Osteoblast (primary cell): ENCODE data around the gene STK32A. TPM values are rescaled to one million over a fixed set of nuclear protein-coding genes. Genes with fewer than 3 reads are reported as not detected.

Source experiments
- DNase-seq: peaks from one replicate; pipeline ENCODE4 v3.0.0; 2011; ENCODE audit warnings: low spot score, mixed read lengths; ENCODE audit not compliant: insufficient read length; ENCODE audit errors: missing footprints
- H2AFZ ChIP-seq: 2 replicates; pipeline ENCODE4 v1.6.0; 2011; ENCODE audit warnings: mild to moderate bottlenecking, low read length
- H3K27ac ChIP-seq: 2 replicates; pipeline ENCODE4 v1.5.1; 2011; ENCODE audit warnings: mild to moderate bottlenecking, low read depth, low read length, moderate library complexity
- H3K27me3 ChIP-seq: 2 replicates; pipeline ENCODE4 v1.6.0; 2012; ENCODE audit warnings: mild to moderate bottlenecking, control low read depth, inconsistent platforms, low read length, moderate library complexity; ENCODE audit not compliant: insufficient read depth
- H3K36me3 ChIP-seq: 2 replicates; pipeline ENCODE4 v1.5.1; 2011; ENCODE audit warnings: mild to moderate bottlenecking, low read length, control low read depth, moderate library complexity; ENCODE audit not compliant: insufficient read depth
- H3K4me1 ChIP-seq: 2 replicates; pipeline ENCODE4 v1.5.1; 2011; ENCODE audit warnings: mild to moderate bottlenecking, low read length, control low read depth, moderate library complexity; ENCODE audit not compliant: insufficient read depth
- H3K4me2 ChIP-seq: 2 replicates; pipeline ENCODE4 v1.6.0; 2011; ENCODE audit warnings: mild to moderate bottlenecking, low read length; ENCODE audit not compliant: insufficient read depth
- H3K4me3 ChIP-seq: fragments of 200-600 bp; sonication (generic); 3 replicates; pipeline ENCODE4 v1.5.1; 2012; ENCODE audit warnings: mild to moderate bottlenecking, low read length, inconsistent platforms; ENCODE audit not compliant: insufficient read depth
- H3K79me2 ChIP-seq: 2 replicates; pipeline ENCODE4 v1.6.0; 2012; ENCODE audit warnings: mild to moderate bottlenecking, low read length, control low read depth, inconsistent platforms; ENCODE audit not compliant: insufficient read depth
- H3K9me3 ChIP-seq: 2 replicates; pipeline ENCODE4 v1.5.1; 2011; ENCODE audit warnings: low read depth, low read length, control low read depth
- H4K20me1 ChIP-seq: 2 replicates; pipeline ENCODE4 v1.6.0; 2012; ENCODE audit warnings: mild to moderate bottlenecking, low read length, control low read depth; ENCODE audit not compliant: insufficient read depth
- total RNA-seq: library from RNA; depleted of rRNA; stranded (reverse); fragments of >200 nt; gene quantifications from 2 replicates; pipeline ENCODE4 v1.2.3, GENCODE V29; 2012
- TF ChIP-seq, protein P1 (sequence below): IDR thresholded peaks from 2 replicates; pipeline ENCODE4 v1.5.1; 2011; ENCODE audit warnings: mild to moderate bottlenecking, low read depth, low read length, moderate library complexity; ENCODE audit errors: extremely low read depth

STK32A gene
- total RNA-seq, 1 donor: 1.8 TPM

DNA sequence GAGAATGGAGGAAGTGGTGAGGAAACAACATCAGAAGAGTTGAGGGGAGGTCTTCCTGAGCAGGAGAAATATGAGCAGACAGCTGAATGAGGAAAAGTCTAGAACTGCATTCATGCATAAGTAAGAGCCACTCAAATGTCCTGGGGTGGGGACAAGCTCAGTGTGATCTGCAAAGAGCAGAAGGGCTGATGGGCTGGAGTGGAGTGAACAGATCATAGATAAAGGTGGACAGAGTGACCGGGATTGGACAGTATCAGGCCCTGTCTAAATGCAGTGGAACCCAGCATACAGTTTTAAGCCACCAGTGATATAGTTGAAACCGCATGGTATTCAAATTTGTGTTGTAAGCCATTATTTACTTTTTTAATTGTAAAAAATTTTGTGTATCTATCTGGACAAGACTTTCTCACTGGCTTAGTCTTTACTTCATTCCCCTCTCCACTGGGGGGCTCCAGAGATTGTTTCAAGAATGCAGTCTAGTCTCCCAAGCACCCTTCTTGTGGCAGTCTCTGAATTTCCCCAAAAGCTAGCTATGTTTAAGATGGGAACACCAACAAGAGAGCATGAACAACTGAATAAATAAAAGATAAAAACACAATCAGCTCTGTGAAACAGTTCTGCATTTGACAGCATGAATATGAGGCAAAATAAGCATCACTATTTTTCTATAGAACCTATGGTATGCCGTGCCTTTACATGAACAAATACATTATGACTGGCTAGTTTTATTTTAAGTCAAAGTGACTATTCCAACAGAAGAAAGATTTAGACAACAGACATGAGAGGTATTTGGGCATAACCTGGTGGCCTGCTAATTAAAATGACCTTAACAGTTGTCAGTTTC, 10.7 kb upstream of the STK32A start:
- Histone ChIP-seq H4K20me1 (no peaks in the 10 kb centered on the region), H3K27me3 (peaks cover 3% of the 10 kb centered on the region), H3K4me3 (no peak overlapping the region), H3K27ac (no peak overlapping the region), H2AFZ (no peak overlapping the region), H3K9me3 (no peaks in the 10 kb centered on the region), H3K4me2 (no peak overlapping the region), H3K4me1 (no peaks in the 10 kb centered on the region), H3K36me3 (no peaks in the 10 kb centered on the region), H3K79me2 (no peaks in the 10 kb centered on the region)
- TF ChIP-seq, protein P1, sequence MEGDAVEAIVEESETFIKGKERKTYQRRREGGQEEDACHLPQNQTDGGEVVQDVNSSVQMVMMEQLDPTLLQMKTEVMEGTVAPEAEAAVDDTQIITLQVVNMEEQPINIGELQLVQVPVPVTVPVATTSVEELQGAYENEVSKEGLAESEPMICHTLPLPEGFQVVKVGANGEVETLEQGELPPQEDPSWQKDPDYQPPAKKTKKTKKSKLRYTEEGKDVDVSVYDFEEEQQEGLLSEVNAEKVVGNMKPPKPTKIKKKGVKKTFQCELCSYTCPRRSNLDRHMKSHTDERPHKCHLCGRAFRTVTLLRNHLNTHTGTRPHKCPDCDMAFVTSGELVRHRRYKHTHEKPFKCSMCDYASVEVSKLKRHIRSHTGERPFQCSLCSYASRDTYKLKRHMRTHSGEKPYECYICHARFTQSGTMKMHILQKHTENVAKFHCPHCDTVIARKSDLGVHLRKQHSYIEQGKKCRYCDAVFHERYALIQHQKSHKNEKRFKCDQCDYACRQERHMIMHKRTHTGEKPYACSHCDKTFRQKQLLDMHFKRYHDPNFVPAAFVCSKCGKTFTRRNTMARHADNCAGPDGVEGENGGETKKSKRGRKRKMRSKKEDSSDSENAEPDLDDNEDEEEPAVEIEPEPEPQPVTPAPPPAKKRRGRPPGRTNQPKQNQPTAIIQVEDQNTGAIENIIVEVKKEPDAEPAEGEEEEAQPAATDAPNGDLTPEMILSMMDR: peak; percentile 74
- peak; percentile 83 for DNase-seq

DNA sequence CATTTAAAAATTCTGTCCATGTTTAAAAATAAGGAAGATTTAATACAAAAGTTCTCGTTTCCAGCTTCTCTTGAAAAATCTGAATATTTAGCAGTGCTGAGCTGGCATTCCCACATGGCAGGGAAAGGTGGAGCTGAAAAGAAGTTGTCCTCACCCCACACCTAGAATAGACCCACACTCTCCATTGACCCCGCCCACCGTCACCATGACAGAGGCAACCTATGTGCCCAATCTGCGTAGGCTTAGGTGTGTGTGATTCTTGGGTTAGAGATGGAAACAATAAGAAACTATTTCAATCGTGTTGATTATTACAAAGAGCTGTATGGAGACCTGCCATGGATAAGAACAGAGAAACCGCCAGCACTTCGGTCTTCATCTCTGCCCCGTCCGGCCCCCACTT, 8.9 kb upstream of the STK32A start:
- Histone ChIP-seq H3K36me3 (no peaks in the 10 kb centered on the region), H3K4me2 (no peak overlapping the region), H2AFZ (no peak overlapping the region), H4K20me1 (no peaks in the 10 kb centered on the region), H3K79me2 (no peaks in the 10 kb centered on the region), H3K27me3 (peaks cover 3% of the 10 kb centered on the region), H3K4me1 (no peaks in the 10 kb centered on the region), H3K9me3 (no peaks in the 10 kb centered on the region), H3K4me3 (no peak overlapping the region), H3K27ac (no peak overlapping the region)
- TF ChIP-seq, protein P1: no peak
- DNase-seq: peak; percentile 3

DNA sequence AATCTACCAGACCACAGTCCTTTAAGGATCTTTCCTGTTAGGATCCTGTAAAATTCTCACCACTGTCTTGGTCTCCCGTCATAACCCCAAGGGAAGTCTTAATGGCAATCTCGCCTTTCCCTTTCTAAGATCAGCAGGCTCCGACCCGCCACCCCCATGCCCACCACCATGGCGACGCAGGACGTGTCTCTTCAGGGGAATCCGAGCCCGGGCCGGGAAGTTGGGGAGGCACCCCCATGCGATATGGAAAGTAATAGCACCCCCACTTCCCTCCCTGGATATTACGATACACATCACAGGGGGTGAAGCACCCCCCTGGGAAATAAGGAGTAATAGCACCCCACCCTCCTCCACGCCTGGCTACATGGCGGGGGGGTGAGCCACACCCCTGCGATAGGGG, 8.3 kb upstream of the STK32A start:
- peaks cover 3% of the 10 kb centered on the region for H3K27me3 ChIP-seq
- no peak overlapping the region for H2AFZ ChIP-seq
- H3K27ac ChIP-seq: no peak overlapping the region
- no peaks in the 10 kb centered on the region for H3K9me3 ChIP-seq
- no peak overlapping the region for H3K4me2 ChIP-seq
- no peaks in the 10 kb centered on the region for H3K4me1 ChIP-seq
- H3K4me3 ChIP-seq: no peak overlapping the region
- TF ChIP-seq, protein P1: no peak
- no peaks in the 10 kb centered on the region for H4K20me1 ChIP-seq
- DNase-seq: peak; percentile 19
- H3K79me2 ChIP-seq: no peaks in the 10 kb centered on the region
- H3K36me3 ChIP-seq: no peaks in the 10 kb centered on the region

DNA sequence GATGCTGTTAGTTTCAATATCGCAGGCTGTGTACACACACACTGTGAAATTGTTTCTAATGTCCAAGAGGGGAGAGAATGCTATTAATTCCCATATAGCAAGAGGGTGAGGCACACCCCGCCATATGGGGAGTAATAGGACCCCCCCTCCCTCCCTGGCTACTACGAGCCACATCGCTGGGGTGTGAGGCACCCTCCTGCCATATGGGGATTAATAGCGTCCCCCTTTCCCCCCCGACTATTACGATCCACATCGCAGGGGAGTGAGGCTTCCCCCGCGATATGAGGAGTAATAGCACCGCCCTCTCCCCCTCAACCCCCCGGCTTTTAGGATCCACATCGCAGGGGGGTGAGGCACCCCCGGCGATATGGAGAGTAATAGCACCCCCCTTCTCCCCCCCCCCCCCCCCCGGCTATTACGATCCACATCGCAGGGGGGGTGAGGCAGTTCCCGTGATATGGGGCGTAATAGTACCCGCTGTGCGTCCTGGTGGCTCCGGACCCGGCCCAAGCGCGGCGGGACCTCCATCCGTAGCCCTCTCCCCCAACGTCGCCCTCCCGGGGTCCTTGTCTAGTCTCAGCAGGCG, 494 bp upstream of the STK32A start:
- Histone ChIP-seq H3K27ac (no peak overlapping the region), H2AFZ (peak overlapping the region; percentile 89), H3K4me1 (peaks cover 8% of the 10 kb centered on the region), H3K4me2 (peak overlapping the region; percentile 88), H3K9me3 (no peaks in the 10 kb centered on the region), H3K79me2 (no peaks in the 10 kb centered on the region), H3K27me3 (peaks cover 31% of the 10 kb centered on the region), H3K36me3 (no peaks in the 10 kb centered on the region), H4K20me1 (no peaks in the 10 kb centered on the region), H3K4me3 (peak overlapping the region; percentile 71)
- DNase-seq: no peak
- TF ChIP-seq, protein P1: no peak
